SU-DHL-6 (cell line): ENCODE results near the gene NAV2.

Experiments used
- EZH2phosphoT487 ChIP-seq: fragments of 200-600 bp; sonication (generic), shearing (Covaris generic); conservative IDR thresholded peaks from 2 replicates; pipeline ENCODE4 v1.6.1; 2018; ENCODE audit warnings: mild to moderate bottlenecking, antibody characterized with exemption, low read length, moderate library complexity, mixed read lengths
- TF ChIP-seq, protein P1 (sequence below): fragments of 200-600 bp; sonication (generic); IDR thresholded peaks from one replicate; pipeline ENCODE4 v1.5.1; 2017; ENCODE audit warnings: antibody characterized with exemption, mild to moderate bottlenecking, low read length, moderate library complexity; ENCODE audit not compliant: insufficient read depth, poor library complexity, severe bottlenecking

DNA sequence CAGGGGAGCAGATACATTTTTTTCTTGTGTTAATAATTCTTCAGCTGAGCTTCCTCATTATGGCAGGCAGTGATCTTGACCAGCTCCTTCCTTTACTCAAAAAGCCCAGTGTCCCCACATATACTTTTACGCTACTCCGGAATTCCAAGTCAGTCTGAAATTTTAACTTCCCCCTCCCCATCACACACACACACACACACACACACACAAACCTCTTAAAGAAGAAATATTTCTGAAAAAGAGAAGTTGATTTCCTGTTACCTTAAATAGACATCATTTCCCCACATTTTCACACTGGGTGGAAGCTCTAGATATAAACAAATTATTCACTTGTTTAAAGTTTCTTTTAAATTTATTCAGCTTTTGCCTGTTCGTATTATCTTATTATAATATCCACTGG, 333.8 kb downstream of the NAV2 start:
- TF ChIP-seq, protein P1, sequence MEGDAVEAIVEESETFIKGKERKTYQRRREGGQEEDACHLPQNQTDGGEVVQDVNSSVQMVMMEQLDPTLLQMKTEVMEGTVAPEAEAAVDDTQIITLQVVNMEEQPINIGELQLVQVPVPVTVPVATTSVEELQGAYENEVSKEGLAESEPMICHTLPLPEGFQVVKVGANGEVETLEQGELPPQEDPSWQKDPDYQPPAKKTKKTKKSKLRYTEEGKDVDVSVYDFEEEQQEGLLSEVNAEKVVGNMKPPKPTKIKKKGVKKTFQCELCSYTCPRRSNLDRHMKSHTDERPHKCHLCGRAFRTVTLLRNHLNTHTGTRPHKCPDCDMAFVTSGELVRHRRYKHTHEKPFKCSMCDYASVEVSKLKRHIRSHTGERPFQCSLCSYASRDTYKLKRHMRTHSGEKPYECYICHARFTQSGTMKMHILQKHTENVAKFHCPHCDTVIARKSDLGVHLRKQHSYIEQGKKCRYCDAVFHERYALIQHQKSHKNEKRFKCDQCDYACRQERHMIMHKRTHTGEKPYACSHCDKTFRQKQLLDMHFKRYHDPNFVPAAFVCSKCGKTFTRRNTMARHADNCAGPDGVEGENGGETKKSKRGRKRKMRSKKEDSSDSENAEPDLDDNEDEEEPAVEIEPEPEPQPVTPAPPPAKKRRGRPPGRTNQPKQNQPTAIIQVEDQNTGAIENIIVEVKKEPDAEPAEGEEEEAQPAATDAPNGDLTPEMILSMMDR: no peak
- TF ChIP-seq EZH2phosphoT487: no peak
